ENCODE measurements around the gene PACRGL. TPM values are rescaled to one million over a fixed set of nuclear protein-coding genes. Genes with fewer than 3 reads are reported as not detected.

Gene PACRGL
- total RNA-seq (10 to 100 TPM; 14.0 to 35.4 (median 21.1) TPM), polyA plus RNA-seq (1 to 10 TPM; 5.7 to 8.9 (median 6.2) TPM)
- long read RNA-seq, donor 1, partial matches to known transcripts, result 0 of 2 reads
- long read RNA-seq, donor 1, other reads (novel, unspliced or antisense), result 0 of 2 reads
- long read RNA-seq, donor 2, result 0 reads

- H3K4me3 ChIP-seq, result peak within 1 kb of the TSS; percentile 71 to 99 (median 88)
- WGBS, 5 donors, result 0% methylated on average over 22 to 60 of the region's 60 CpGs
- no peaks in the 10 kb centered on the region for H3K9me3 ChIP-seq
- intact Hi-C loops (cut with DNase I; ENCODE audit: low total_unique reads), result no loop called here
- peaks cover 12 to 33% (median 22%) of the 10 kb centered on the region in 6 donors for H3K4me1 ChIP-seq
- H3K36me3 ChIP-seq, result peaks cover 0 to 12% (median 9%) of the 10 kb centered on the region in 6 donors
- peak within 1 kb of the TSS in 7 of 8 donors; percentile 63 to 82 (median 77) for H3K27ac ChIP-seq
- TF ChIP-seq POLR2AphosphoS5 (IDR thresholded peaks at IDR 0.05) (peak; percentile 79 to 92 (median 83)), CTCF (IDR thresholded peaks at IDR 0.05 in 8 of 11, conservative IDR thresholded peaks at IDR 0.05 in 3 of 11) (peak in 3 of 11 experiments; percentile 12 to 36 (median 18)), POLR2A (IDR thresholded peaks at IDR 0.05) (peak in 1 of 3 donors; percentile 18)
- peak; percentile 97 for DNase-seq
- H3K27me3 ChIP-seq (replicated peaks in 1 of 7), result peaks cover 0 to 6% (median 0%) of the 10 kb centered on the region in 7 donors
Measured at GRCh38 chr4:20700007-20700761, at the start of gene PACRGL. PACRGL (plus strand) TSS chr4:20700458; CDS start chr4:20704482, 4,024 bp downstream.

- DNase-seq, result no peak
- H3K9me3 ChIP-seq, result peaks cover 0 to 31% (median 17%) of the 10 kb centered on the region in 8 donors
- 63 to 84% (median 70%) methylated on average over 1 of the region's 1 CpG for WGBS, 5 donors
- intact Hi-C loops (cut with DNase I; ENCODE audit: low total_unique reads), result no loop called here
- no peaks in the 10 kb centered on the region for H3K27me3 ChIP-seq (replicated peaks in 1 of 7)
- no peak overlapping the region for H3K4me3 ChIP-seq
- no peak for TF ChIP-seq POLR2AphosphoS5 (IDR thresholded peaks at IDR 0.05)
- TF ChIP-seq CTCF (IDR thresholded peaks at IDR 0.05 in 8 of 11, conservative IDR thresholded peaks at IDR 0.05 in 3 of 11), result no peak
- no peak for TF ChIP-seq POLR2A (IDR thresholded peaks at IDR 0.05)
- no peaks in the 10 kb centered on the region for H3K4me1 ChIP-seq
- H3K27ac ChIP-seq, result peak overlapping the region in 2 of 8 donors; percentile 20 to 26
- no peaks in the 10 kb centered on the region for H3K36me3 ChIP-seq
Measured at GRCh38 chr4:20652226-20652885, 47.9 kb upstream of the PACRGL start.

GRCh38 chr4:20658456-20658855 lies 41.8 kb upstream of the PACRGL start:
- intact Hi-C loops (cut with DNase I; ENCODE audit: low total_unique reads), result no loop called here
- 66 to 87% (median 81%) methylated on average over 4 of the region's 4 CpGs for WGBS, 5 donors
- TF ChIP-seq POLR2A (IDR thresholded peaks at IDR 0.05) (no peak), CTCF (IDR thresholded peaks at IDR 0.05 in 8 of 11, conservative IDR thresholded peaks at IDR 0.05 in 3 of 11) (no peak), POLR2AphosphoS5 (IDR thresholded peaks at IDR 0.05) (no peak)
- Histone ChIP-seq H3K4me3 (no peak overlapping the region), H3K36me3 (no peaks in the 10 kb centered on the region), H3K27me3 (replicated peaks in 1 of 7) (no peaks in the 10 kb centered on the region), H3K27ac (no peak overlapping the region), H3K4me1 (no peaks in the 10 kb centered on the region), H3K9me3 (peaks cover 0 to 1% (median 0%) of the 10 kb centered on the region in 8 donors)
- no peak for DNase-seq

- H3K4me3 ChIP-seq, result no peak overlapping the region
- H3K27me3 ChIP-seq (replicated peaks in 1 of 7), result no peaks in the 10 kb centered on the region
- 0 to 80% (median 24%) methylated on average over 1 of the region's 1 CpG for WGBS, 5 donors
- no peak for TF ChIP-seq CTCF (IDR thresholded peaks at IDR 0.05 in 8 of 11, conservative IDR thresholded peaks at IDR 0.05 in 3 of 11)
- TF ChIP-seq POLR2AphosphoS5 (IDR thresholded peaks at IDR 0.05), result no peak
- TF ChIP-seq POLR2A (IDR thresholded peaks at IDR 0.05), result no peak
- no peaks in the 10 kb centered on the region for H3K9me3 ChIP-seq
- H3K27ac ChIP-seq, result no peak overlapping the region
- no peaks in the 10 kb centered on the region for H3K4me1 ChIP-seq
- intact Hi-C loops (cut with DNase I; ENCODE audit: low total_unique reads), result no loop called here
- DNase-seq, result no peak
- H3K36me3 ChIP-seq, result no peaks in the 10 kb centered on the region
Measured at GRCh38 chr4:20662851-20663250, 37.4 kb upstream of the PACRGL start.

Measured in spleen (tissue), 13 donors.